Astrocyte (in vitro differentiated cells and primary cell): ENCODE measurements around the gene TEX48.

ENCODE experiments used
- CTCF ChIP-seq: IDR thresholded peaks from 2 replicates; pipeline ENCODE4 v1.5.1; 2011; ENCODE audit warnings: low read depth, mild to moderate bottlenecking, inconsistent platforms, low read length, moderate library complexity; ENCODE audit not compliant: insufficient read depth
- EZH2 ChIP-seq: IDR thresholded peaks from 2 replicates; pipeline ENCODE4 v1.6.1; 2012; ENCODE audit warnings: mild to moderate bottlenecking, low read length, inconsistent platforms; ENCODE audit not compliant: insufficient read depth

GRCh38 chr9:114678130-114678529, 3.9 kb downstream of the TEX48 start:
- TF ChIP-seq CTCF (no peak), EZH2 (no peak)
